ENCODE measurements around the gene PRDM16.

PRDM16 gene

GRCh38 chr1:3480369-3480719, 411.3 kb downstream of the PRDM16 start:
- no peaks in the 10 kb centered on the region for H3K36me3 ChIP-seq (ENCODE audit: control insufficient read depth in 2 of 2, insufficient read depth in 1 of 2, low read length in 2 of 2)
- H3K4me1 ChIP-seq (ENCODE audit: control insufficient read depth, insufficient read depth, low read length), result no peaks in the 10 kb centered on the region
- no peaks in the 10 kb centered on the region for H3K9me3 ChIP-seq (ENCODE audit: control insufficient read depth, insufficient read depth, low read depth, low read length)
- H3K27ac ChIP-seq (ENCODE audit: extremely low read depth, low read depth, low read length), result no peak overlapping the region
- CTCF ChIA-PET, result interaction anchor here (0.7 to 1.4 kb wide), 3 partner anchors 11 to 139 kb away, joined by 3 read pairs; no protein-coding TSS in a partner anchor
- TF ChIP-seq, protein P1, sequence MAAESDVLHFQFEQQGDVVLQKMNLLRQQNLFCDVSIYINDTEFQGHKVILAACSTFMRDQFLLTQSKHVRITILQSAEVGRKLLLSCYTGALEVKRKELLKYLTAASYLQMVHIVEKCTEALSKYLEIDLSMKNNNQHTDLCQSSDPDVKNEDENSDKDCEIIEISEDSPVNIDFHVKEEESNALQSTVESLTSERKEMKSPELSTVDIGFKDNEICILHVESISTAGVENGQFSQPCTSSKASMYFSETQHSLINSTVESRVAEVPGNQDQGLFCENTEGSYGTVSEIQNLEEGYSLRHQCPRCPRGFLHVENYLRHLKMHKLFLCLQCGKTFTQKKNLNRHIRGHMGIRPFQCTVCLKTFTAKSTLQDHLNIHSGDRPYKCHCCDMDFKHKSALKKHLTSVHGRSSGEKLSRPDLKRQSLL (tag by site-specific recombination; IDR thresholded peaks at IDR 0.05), result peak; percentile 62; the same call in 1 of the 2 replicates
- no peak for TF ChIP-seq SETDB1 (IDR thresholded peaks at IDR 0.05; ENCODE audit: insufficient read length, low read length)
- no peak for TF ChIP-seq ZNF768 (tag by site-specific recombination; IDR thresholded peaks at IDR 0.05)
- TF ChIP-seq KLF10 (tag by site-specific recombination; IDR thresholded peaks at IDR 0.05), result no peak
- TF ChIP-seq ZNF600 (tag by site-specific recombination; IDR thresholded peaks at IDR 0.05), result peak; percentile 39
- no peak overlapping the region for H3K4me3 ChIP-seq (ENCODE audit: low read depth, low read length)
- POLR2A ChIA-PET, result no interaction called here

DNA sequence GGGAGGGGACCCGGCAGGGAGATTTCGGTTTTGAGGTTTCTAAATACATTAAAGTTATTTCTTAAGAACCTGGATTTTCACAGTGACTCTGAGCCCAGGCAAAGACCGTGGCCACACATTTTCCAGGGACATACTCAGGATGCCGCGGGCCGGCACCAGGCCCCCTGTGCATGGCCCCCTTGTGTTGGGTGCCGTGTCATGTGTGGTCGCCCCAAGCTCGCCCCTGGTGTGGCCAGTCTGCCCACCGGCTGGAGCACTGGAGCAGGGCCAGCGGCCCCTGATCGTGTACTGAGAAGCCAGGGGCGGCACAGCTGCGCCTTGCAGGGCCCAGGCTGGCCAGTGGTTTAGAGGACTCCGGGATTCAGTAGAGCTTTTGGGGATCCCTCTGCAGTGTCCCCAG, 412.0 kb downstream of the PRDM16 start:
- ChIA-PET CTCF (interaction anchor here (0.6 to 1.4 kb wide), 6 partner anchors 9 to 183 kb away, joined by 3 to 8 read pairs (median 3); no protein-coding TSS in a partner anchor), POLR2A (no interaction called here)
- Histone ChIP-seq H3K36me3 (ENCODE audit: control insufficient read depth in 2 of 2, insufficient read depth in 1 of 2, low read length in 2 of 2) (no peaks in the 10 kb centered on the region), H3K9me3 (ENCODE audit: control insufficient read depth, insufficient read depth, low read depth, low read length) (no peaks in the 10 kb centered on the region), H3K4me3 (ENCODE audit: low read depth, low read length) (no peak overlapping the region), H3K27ac (ENCODE audit: extremely low read depth, low read depth, low read length) (no peak overlapping the region), H3K4me1 (ENCODE audit: control insufficient read depth, insufficient read depth, low read length) (no peaks in the 10 kb centered on the region)
- TF ChIP-seq SP3 (tag by site-specific recombination; IDR thresholded peaks at IDR 0.05) (no peak), IKZF3 (tag by site-specific recombination; IDR thresholded peaks at IDR 0.05) (no peak), KLF10 (tag by site-specific recombination; IDR thresholded peaks at IDR 0.05) (no peak), ZNF585B (tag by site-specific recombination; IDR thresholded peaks at IDR 0.05) (no peak), ZNF274 (IDR thresholded peaks at IDR 0.05; ENCODE audit: low read length) (no peak), ZNF274 (tag by site-specific recombination; IDR thresholded peaks at IDR 0.05; ENCODE audit: borderline replicate concordance) (no peak), PRDM1 (tag by site-specific recombination; IDR thresholded peaks at IDR 0.05) (no peak), ZNF626 (tag by site-specific recombination; IDR thresholded peaks at IDR 0.05) (no peak), MZF1 (tag by site-specific recombination; IDR thresholded peaks at IDR 0.05; ENCODE audit: borderline replicate concordance) (no peak)
- TF ChIP-seq, protein P2, sequence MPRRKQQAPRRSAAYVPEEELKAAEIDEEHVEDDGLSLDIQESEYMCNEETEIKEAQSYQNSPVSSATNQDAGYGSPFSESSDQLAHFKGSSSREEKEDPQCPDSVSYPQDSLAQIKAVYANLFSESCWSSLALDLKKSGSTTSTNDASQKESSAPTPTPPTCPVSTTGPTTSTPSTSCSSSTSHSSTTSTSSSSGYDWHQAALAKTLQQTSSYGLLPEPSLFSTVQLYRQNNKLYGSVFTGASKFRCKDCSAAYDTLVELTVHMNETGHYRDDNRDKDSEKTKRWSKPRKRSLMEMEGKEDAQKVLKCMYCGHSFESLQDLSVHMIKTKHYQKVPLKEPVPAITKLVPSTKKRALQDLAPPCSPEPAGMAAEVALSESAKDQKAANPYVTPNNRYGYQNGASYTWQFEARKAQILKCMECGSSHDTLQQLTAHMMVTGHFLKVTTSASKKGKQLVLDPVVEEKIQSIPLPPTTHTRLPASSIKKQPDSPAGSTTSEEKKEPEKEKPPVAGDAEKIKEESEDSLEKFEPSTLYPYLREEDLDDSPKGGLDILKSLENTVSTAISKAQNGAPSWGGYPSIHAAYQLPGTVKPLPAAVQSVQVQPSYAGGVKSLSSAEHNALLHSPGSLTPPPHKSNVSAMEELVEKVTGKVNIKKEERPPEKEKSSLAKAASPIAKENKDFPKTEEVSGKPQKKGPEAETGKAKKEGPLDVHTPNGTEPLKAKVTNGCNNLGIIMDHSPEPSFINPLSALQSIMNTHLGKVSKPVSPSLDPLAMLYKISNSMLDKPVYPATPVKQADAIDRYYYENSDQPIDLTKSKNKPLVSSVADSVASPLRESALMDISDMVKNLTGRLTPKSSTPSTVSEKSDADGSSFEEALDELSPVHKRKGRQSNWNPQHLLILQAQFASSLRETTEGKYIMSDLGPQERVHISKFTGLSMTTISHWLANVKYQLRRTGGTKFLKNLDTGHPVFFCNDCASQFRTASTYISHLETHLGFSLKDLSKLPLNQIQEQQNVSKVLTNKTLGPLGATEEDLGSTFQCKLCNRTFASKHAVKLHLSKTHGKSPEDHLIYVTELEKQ (tag by site-specific recombination; IDR thresholded peaks at IDR 0.05; ENCODE audit: borderline replicate concordance), result no peak
- TF ChIP-seq, protein P3, sequence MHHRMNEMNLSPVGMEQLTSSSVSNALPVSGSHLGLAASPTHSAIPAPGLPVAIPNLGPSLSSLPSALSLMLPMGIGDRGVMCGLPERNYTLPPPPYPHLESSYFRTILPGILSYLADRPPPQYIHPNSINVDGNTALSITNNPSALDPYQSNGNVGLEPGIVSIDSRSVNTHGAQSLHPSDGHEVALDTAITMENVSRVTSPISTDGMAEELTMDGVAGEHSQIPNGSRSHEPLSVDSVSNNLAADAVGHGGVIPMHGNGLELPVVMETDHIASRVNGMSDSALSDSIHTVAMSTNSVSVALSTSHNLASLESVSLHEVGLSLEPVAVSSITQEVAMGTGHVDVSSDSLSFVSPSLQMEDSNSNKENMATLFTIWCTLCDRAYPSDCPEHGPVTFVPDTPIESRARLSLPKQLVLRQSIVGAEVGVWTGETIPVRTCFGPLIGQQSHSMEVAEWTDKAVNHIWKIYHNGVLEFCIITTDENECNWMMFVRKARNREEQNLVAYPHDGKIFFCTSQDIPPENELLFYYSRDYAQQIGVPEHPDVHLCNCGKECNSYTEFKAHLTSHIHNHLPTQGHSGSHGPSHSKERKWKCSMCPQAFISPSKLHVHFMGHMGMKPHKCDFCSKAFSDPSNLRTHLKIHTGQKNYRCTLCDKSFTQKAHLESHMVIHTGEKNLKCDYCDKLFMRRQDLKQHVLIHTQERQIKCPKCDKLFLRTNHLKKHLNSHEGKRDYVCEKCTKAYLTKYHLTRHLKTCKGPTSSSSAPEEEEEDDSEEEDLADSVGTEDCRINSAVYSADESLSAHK (tag by site-specific recombination; IDR thresholded peaks at IDR 0.05), result no peak
